Osteoblast (primary cell): ENCODE results near the gene SMCO2. TPM values are rescaled to one million over a fixed set of nuclear protein-coding genes. Genes with fewer than 3 reads are reported as not detected.

ENCODE experiments used
- DNase-seq: peaks from one replicate; pipeline ENCODE4 v3.0.0; 2011; ENCODE audit warnings: low spot score, mixed read lengths; ENCODE audit not compliant: insufficient read length; ENCODE audit errors: missing footprints
- H2AFZ ChIP-seq: 2 replicates; pipeline ENCODE4 v1.6.0; 2011; ENCODE audit warnings: mild to moderate bottlenecking, low read length
- H3K27ac ChIP-seq: 2 replicates; pipeline ENCODE4 v1.5.1; 2011; ENCODE audit warnings: mild to moderate bottlenecking, low read depth, low read length, moderate library complexity
- H3K27me3 ChIP-seq: 2 replicates; pipeline ENCODE4 v1.6.0; 2012; ENCODE audit warnings: mild to moderate bottlenecking, control low read depth, inconsistent platforms, low read length, moderate library complexity; ENCODE audit not compliant: insufficient read depth
- H3K36me3 ChIP-seq: 2 replicates; pipeline ENCODE4 v1.5.1; 2011; ENCODE audit warnings: mild to moderate bottlenecking, low read length, control low read depth, moderate library complexity; ENCODE audit not compliant: insufficient read depth
- H3K4me1 ChIP-seq: 2 replicates; pipeline ENCODE4 v1.5.1; 2011; ENCODE audit warnings: mild to moderate bottlenecking, low read length, control low read depth, moderate library complexity; ENCODE audit not compliant: insufficient read depth
- H3K4me2 ChIP-seq: 2 replicates; pipeline ENCODE4 v1.6.0; 2011; ENCODE audit warnings: mild to moderate bottlenecking, low read length; ENCODE audit not compliant: insufficient read depth
- H3K4me3 ChIP-seq: fragments of 200-600 bp; sonication (generic); 3 replicates; pipeline ENCODE4 v1.5.1; 2012; ENCODE audit warnings: mild to moderate bottlenecking, low read length, inconsistent platforms; ENCODE audit not compliant: insufficient read depth
- H3K79me2 ChIP-seq: 2 replicates; pipeline ENCODE4 v1.6.0; 2012; ENCODE audit warnings: mild to moderate bottlenecking, low read length, control low read depth, inconsistent platforms; ENCODE audit not compliant: insufficient read depth
- H3K9me3 ChIP-seq: 2 replicates; pipeline ENCODE4 v1.5.1; 2011; ENCODE audit warnings: low read depth, low read length, control low read depth
- H4K20me1 ChIP-seq: 2 replicates; pipeline ENCODE4 v1.6.0; 2012; ENCODE audit warnings: mild to moderate bottlenecking, low read length, control low read depth; ENCODE audit not compliant: insufficient read depth
- total RNA-seq: library from RNA; depleted of rRNA; stranded (reverse); fragments of >200 nt; gene quantifications from 2 replicates; pipeline ENCODE4 v1.2.3, GENCODE V29; 2012
- TF ChIP-seq, protein P1 (sequence below): IDR thresholded peaks from 2 replicates; pipeline ENCODE4 v1.5.1; 2011; ENCODE audit warnings: mild to moderate bottlenecking, low read depth, low read length, moderate library complexity; ENCODE audit errors: extremely low read depth

Gene SMCO2
- total RNA-seq, 1 donor: 0.72 TPM

DNA sequence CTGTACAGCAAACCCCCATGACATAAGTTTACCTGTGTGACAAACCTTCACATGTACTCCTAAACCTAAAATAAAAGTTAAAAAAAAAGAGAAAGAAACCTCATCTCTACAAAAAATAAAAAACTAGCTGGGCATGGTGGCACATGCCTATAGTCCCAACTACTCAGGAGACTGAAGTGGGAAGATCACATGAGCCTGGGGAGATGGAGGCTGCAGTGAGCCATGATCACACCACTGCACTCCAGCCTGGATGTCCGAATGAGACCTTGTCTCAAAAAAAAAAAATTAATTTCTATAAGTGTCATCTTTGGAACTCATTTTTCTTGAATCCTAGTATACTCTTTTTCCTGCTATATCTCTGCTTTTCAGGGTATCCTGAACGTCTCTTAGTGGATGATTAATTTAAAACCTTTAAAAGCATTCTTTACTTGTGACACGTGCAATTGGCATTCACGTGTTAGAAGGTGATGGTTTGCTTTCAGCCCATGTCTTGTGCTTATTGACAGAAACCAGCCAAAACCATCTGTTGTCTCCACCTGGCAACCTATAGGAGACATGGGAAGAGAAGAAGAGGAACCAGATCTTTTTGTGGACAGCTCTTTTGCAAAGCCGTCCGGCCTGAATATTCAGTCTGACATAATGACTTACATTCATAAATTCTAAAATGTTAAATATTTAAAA is 46.9 kb downstream of the SMCO2 start:
- no peak overlapping the region for H3K4me2 ChIP-seq
- no peaks in the 10 kb centered on the region for H3K36me3 ChIP-seq
- H3K4me3 ChIP-seq: no peak overlapping the region
- H3K27ac ChIP-seq: no peak overlapping the region
- H2AFZ ChIP-seq: no peak overlapping the region
- TF ChIP-seq, protein P1, sequence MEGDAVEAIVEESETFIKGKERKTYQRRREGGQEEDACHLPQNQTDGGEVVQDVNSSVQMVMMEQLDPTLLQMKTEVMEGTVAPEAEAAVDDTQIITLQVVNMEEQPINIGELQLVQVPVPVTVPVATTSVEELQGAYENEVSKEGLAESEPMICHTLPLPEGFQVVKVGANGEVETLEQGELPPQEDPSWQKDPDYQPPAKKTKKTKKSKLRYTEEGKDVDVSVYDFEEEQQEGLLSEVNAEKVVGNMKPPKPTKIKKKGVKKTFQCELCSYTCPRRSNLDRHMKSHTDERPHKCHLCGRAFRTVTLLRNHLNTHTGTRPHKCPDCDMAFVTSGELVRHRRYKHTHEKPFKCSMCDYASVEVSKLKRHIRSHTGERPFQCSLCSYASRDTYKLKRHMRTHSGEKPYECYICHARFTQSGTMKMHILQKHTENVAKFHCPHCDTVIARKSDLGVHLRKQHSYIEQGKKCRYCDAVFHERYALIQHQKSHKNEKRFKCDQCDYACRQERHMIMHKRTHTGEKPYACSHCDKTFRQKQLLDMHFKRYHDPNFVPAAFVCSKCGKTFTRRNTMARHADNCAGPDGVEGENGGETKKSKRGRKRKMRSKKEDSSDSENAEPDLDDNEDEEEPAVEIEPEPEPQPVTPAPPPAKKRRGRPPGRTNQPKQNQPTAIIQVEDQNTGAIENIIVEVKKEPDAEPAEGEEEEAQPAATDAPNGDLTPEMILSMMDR: no peak
- no peaks in the 10 kb centered on the region for H3K4me1 ChIP-seq
- no peaks in the 10 kb centered on the region for H4K20me1 ChIP-seq
- no peak for DNase-seq
- H3K27me3 ChIP-seq: no peaks in the 10 kb centered on the region
- H3K79me2 ChIP-seq: no peaks in the 10 kb centered on the region
- no peaks in the 10 kb centered on the region for H3K9me3 ChIP-seq

DNA sequence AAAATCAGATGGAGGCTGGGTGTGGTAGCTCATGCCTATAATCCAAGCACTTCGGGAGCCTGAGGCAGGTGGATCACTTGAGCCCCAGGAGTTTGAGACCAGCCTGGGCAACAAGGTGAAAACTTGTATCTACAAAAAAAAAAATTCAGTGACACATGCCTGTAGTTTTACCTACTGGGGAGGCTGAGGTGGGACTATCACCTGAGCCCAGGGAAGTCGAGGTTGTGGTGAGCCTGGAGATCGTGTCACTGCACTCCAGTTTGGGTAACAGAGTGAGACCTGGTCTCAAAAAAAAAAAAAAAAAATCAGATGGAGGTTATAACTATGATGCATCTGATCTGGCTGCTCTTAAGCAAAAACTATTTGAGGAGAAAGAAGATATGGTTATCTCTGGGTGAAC is 50.9 kb downstream of the SMCO2 start:
- Histone ChIP-seq H3K9me3 (no peaks in the 10 kb centered on the region), H2AFZ (no peak overlapping the region), H3K27me3 (no peaks in the 10 kb centered on the region), H3K27ac (no peak overlapping the region), H3K36me3 (no peaks in the 10 kb centered on the region), H3K4me2 (no peak overlapping the region), H4K20me1 (no peaks in the 10 kb centered on the region), H3K4me1 (no peaks in the 10 kb centered on the region), H3K79me2 (no peaks in the 10 kb centered on the region), H3K4me3 (no peak overlapping the region)
- no peak for DNase-seq
- TF ChIP-seq, protein P1: no peak

DNA sequence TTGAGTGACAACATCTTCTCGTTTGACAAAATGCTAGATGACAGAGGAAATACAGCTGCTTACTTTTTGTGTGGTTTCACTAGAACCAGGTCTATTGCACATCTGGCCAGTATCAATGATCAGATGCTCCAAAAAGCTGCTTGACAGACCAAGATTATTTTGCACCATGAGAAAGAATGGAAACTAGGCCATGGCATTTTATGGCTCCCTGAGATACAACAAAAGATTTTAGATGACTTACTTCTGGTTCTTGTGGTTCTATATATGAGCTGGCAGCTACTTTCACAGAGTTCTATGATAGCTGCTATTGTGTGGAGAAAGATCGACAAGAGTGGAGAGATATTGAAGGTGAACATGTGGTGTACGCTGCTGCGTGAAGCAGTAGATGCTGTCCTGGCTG is 51.6 kb downstream of the SMCO2 start:
- H2AFZ ChIP-seq: no peak overlapping the region
- no peak for DNase-seq
- H3K4me1 ChIP-seq: no peaks in the 10 kb centered on the region
- H3K4me2 ChIP-seq: no peak overlapping the region
- TF ChIP-seq, protein P1: no peak
- no peak overlapping the region for H3K27ac ChIP-seq
- no peaks in the 10 kb centered on the region for H3K36me3 ChIP-seq
- no peaks in the 10 kb centered on the region for H3K27me3 ChIP-seq
- H3K79me2 ChIP-seq: no peaks in the 10 kb centered on the region
- H4K20me1 ChIP-seq: no peaks in the 10 kb centered on the region
- H3K4me3 ChIP-seq: no peak overlapping the region
- no peaks in the 10 kb centered on the region for H3K9me3 ChIP-seq

DNA sequence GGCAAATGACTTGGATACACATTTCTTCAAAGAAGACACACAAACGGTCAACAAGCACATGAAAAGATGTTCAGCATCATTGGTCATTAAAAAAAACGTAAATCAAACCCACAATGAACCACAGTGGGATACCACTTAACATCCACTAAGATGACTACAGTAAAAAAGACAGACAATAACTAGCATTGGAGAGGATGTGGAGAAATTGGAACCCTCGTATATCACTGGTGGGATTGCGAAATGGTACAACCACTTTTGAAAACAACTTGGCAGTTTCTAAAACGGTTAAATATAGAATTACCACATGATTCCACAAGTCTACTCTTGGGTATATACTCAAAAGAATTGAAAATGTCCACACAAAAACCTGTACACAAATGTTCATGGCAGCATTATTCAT is 52.2 kb downstream of the SMCO2 start:
- Histone ChIP-seq H3K4me1 (no peaks in the 10 kb centered on the region), H3K79me2 (no peaks in the 10 kb centered on the region), H3K27ac (no peak overlapping the region), H4K20me1 (no peaks in the 10 kb centered on the region), H3K27me3 (no peaks in the 10 kb centered on the region), H3K36me3 (no peaks in the 10 kb centered on the region), H3K9me3 (no peaks in the 10 kb centered on the region), H3K4me3 (no peak overlapping the region), H3K4me2 (no peak overlapping the region), H2AFZ (no peak overlapping the region)
- DNase-seq: no peak
- TF ChIP-seq, protein P1: no peak
